HEK293T (cell line): ENCODE results near the gene TMA7.

Experiments
- ARNT ChIP-seq: fragments of 450-650 bp; IDR thresholded peaks from 2 replicates; pipeline ENCODE4 v1.6.1; 2017; ENCODE audit warnings: mild to moderate bottlenecking
- BHLHE40 ChIP-seq: fragments of 450-650 bp; IDR thresholded peaks from 2 replicates; pipeline ENCODE4 v1.6.1; 2016; ENCODE audit warnings: mild to moderate bottlenecking, moderate library complexity, borderline replicate concordance
- ELF4 ChIP-seq: fragments of 450-650 bp; IDR thresholded peaks from 2 replicates; pipeline ENCODE4 v1.6.1; 2017; ENCODE audit warnings: antibody characterized with exemption
- FOXK2 ChIP-seq: fragments of 450-650 bp; IDR thresholded peaks from 2 replicates; pipeline ENCODE4 v1.6.1; 2016; ENCODE audit warnings: mild to moderate bottlenecking
- FOXM1 ChIP-seq: fragments of 450-650 bp; IDR thresholded peaks from 2 replicates; pipeline ENCODE4 v1.6.1; 2017; ENCODE audit warnings: mild to moderate bottlenecking, borderline replicate concordance
- SP1 ChIP-seq: fragments of 450-650 bp; IDR thresholded peaks from 2 replicates; pipeline ENCODE4 v1.6.1; 2017
- SUZ12 ChIP-seq: fragments of 450-650 bp; IDR thresholded peaks from 2 replicates; pipeline ENCODE4 v1.6.1; 2016; ENCODE audit warnings: mild to moderate bottlenecking
- TARDBP ChIP-seq: fragments of 450-650 bp; IDR thresholded peaks from 2 replicates; pipeline ENCODE4 v1.6.1; 2016
- TF ChIP-seq, protein P1 (sequence below): fragments of 450-650 bp; IDR thresholded peaks from 2 replicates; pipeline ENCODE4 v1.6.1; 2016

DNA sequence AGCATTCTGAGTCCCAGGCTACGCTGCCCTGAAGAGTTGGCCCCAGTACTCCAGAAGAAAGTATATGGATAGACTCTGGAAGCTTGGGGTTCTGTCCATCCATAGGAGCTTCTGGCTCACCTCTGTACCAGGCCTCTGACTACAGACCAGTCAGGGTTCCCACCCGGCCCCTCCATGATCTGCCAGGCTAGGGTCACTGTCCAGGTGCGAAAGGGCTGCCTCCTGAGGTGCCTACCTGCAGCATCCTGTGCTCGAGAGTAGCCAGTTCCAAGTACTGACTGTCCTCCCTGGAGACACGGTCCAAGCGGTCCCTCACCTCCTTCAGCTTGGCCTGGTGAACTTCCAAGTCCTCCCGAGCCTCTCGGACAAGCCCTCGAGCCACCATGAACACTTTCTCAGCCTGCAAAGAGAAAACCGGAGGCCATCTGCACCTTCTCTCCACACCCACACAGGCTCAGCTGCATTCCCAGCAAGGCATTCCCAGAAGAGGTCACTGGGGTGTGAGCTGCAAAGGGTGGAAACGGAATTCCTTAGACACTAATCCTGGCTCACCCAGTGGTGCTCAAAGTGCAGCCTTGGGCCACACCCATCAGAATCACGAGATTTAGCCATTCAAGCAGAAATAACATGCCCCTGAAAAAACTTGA, 6.5 kb upstream of the TMA7 start:
- TF ChIP-seq FOXK2 (no peak), SP1 (no peak), ELF4 (no peak), SUZ12 (no peak), BHLHE40 (no peak), FOXM1 (no peak), TARDBP (no peak), ARNT (no peak)
- TF ChIP-seq, protein P1, sequence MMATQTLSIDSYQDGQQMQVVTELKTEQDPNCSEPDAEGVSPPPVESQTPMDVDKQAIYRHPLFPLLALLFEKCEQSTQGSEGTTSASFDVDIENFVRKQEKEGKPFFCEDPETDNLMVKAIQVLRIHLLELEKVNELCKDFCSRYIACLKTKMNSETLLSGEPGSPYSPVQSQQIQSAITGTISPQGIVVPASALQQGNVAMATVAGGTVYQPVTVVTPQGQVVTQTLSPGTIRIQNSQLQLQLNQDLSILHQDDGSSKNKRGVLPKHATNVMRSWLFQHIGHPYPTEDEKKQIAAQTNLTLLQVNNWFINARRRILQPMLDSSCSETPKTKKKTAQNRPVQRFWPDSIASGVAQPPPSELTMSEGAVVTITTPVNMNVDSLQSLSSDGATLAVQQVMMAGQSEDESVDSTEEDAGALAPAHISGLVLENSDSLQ = no peak
